Fibroblast of peridontal ligament (primary cell): ENCODE data around the gene PAQR7.

Source experiments
- DNase-seq: peaks from one replicate; pipeline ENCODE4 v3.0.0-alpha.2; 2010; ENCODE audit errors: extremely low read depth

PAQR7 gene

GRCh38 chr1:25817840-25818501 lies 57.5 kb downstream of the PAQR7 start:
- no peak for DNase-seq

GRCh38 chr1:25816112-25816718 lies 59.3 kb downstream of the PAQR7 start:
- no peak for DNase-seq

GRCh38 chr1:25815208-25816111 lies 60.0 kb downstream of the PAQR7 start:
- no peak for DNase-seq

- no peak for DNase-seq
Measured at GRCh38 chr1:25814549-25815087, 60.9 kb downstream of the PAQR7 start.

- DNase-seq = no peak
Measured at GRCh38 chr1:25813734-25814471, 61.6 kb downstream of the PAQR7 start.

GRCh38 chr1:25813071-25813733 lies 62.3 kb downstream of the PAQR7 start:
- DNase-seq = no peak
